SH-SY5Y (cell line): Measurements from ENCODE around the gene FKBP4.

Experiments used
- GATA2 ChIP-seq: IDR thresholded peaks from 2 replicates; pipeline ENCODE4 v1.6.1; 2011; ENCODE audit warnings: mild to moderate bottlenecking, low read depth, low read length
- GATA3 ChIP-seq: IDR thresholded peaks from 2 replicates; pipeline ENCODE4 v1.6.1; 2011; ENCODE audit warnings: low read depth, mild to moderate bottlenecking, low read length, moderate library complexity

- TF ChIP-seq GATA3 (no peak), GATA2 (no peak)
Measured at GRCh38 chr12:2765052-2765451, 29.7 kb upstream of the FKBP4 start.
